ENCODE results near the gene TMEM243.

DNA sequence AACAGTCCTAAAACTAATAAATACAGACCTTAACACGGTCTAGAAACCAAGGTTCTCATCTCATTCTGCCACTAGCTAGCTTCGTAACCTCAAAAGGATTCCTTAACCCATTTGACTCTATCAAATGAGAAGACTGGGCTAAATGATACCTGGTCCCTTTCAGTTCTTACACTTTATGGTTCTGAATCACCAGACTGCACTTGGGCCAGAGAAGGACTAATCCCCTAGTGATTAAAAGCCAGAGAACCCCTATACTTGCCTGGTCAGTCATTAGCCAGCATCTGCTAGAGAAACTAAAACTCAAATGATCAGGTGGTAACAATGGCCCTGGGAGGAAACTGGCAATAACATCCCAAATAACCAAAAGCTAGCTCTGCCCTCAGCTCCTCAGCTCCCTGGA, 16.8 kb downstream of the TMEM243 start:
- TF ChIP-seq, protein P1, sequence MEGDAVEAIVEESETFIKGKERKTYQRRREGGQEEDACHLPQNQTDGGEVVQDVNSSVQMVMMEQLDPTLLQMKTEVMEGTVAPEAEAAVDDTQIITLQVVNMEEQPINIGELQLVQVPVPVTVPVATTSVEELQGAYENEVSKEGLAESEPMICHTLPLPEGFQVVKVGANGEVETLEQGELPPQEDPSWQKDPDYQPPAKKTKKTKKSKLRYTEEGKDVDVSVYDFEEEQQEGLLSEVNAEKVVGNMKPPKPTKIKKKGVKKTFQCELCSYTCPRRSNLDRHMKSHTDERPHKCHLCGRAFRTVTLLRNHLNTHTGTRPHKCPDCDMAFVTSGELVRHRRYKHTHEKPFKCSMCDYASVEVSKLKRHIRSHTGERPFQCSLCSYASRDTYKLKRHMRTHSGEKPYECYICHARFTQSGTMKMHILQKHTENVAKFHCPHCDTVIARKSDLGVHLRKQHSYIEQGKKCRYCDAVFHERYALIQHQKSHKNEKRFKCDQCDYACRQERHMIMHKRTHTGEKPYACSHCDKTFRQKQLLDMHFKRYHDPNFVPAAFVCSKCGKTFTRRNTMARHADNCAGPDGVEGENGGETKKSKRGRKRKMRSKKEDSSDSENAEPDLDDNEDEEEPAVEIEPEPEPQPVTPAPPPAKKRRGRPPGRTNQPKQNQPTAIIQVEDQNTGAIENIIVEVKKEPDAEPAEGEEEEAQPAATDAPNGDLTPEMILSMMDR (IDR thresholded peaks at IDR 0.05): no peak
- TF ChIP-seq POLR2A (IDR thresholded peaks at IDR 0.05): no peak

Measured in uterus (tissue), 2 donors.